CD14-positive monocyte (primary cell): ENCODE results near the gene ESPN. TPM values are rescaled to one million over a fixed set of nuclear protein-coding genes. Genes with fewer than 3 reads are reported as not detected.
"Not testable (repeated sequence)": the region's sequence is repeated elsewhere in the genome, so short reads cannot be mapped to it uniquely, and the experiment has no call there.

Source experiments
- DNase-seq, 3 donors: peaks; one replicate each; pipeline ENCODE4 v3.0.0-alpha.2; 2011 to 2022
- H2AFZ ChIP-seq: 2 replicates; pipeline ENCODE4 v1.6.0; 2012; ENCODE audit warnings: mild to moderate bottlenecking, low read depth, low read length, inconsistent platforms; ENCODE audit not compliant: insufficient read depth, poor library complexity, severe bottlenecking
- H3K27ac ChIP-seq, 2 donors: 1 replicate in 1 of 2; 2 replicates in 1 of 2; pipeline ENCODE4 v1.5.1; 2012 to 2013; ENCODE audit warnings: low read length in 2 of 2, control low read depth in 1 of 2, inconsistent platforms in 1 of 2, low read depth in 1 of 2, mild to moderate bottlenecking in 1 of 2
- H3K27me3 ChIP-seq, 2 donors: one replicate each; pipeline versions ENCODE4 v1.6.0 to v1.6.1; 2011 to 2013; ENCODE audit warnings: low read length in 2 of 2; ENCODE audit not compliant: control insufficient read depth in 2 of 2, insufficient read depth in 2 of 2
- H3K36me3 ChIP-seq, 2 donors: replicated peaks in 1 of 2; 1 replicate in 1 of 2; 2 replicates in 1 of 2; pipeline versions ENCODE4 v1.5.1 to v1.6.1; 2012 to 2013; ENCODE audit warnings: low read length in 2 of 2, control low read depth in 1 of 2, inconsistent platforms in 1 of 2, mild to moderate bottlenecking in 1 of 2; ENCODE audit not compliant: insufficient read depth in 2 of 2, control insufficient read depth in 1 of 2
- H3K4me1 ChIP-seq, 2 donors: 1 replicate in 1 of 2; 2 replicates in 1 of 2; pipeline versions ENCODE4 v1.5.1 to v1.6.1; 2012 to 2013; ENCODE audit warnings: low read length in 2 of 2, control low read depth in 1 of 2, inconsistent platforms in 1 of 2, mild to moderate bottlenecking in 1 of 2, moderate library complexity in 1 of 2; ENCODE audit not compliant: insufficient read depth in 2 of 2, control insufficient read depth in 1 of 2
- H3K4me2 ChIP-seq: replicated peaks from 2 replicates; pipeline ENCODE3; 2012; ENCODE audit warnings: low read length, moderate library complexity, mild to moderate bottlenecking; ENCODE audit not compliant: poor library complexity, severe bottlenecking; ENCODE audit errors: extremely low read depth
- H3K4me3 ChIP-seq, 3 experiments: fragments of 200-600 bp in 1 of 3; sonication (generic) in 1 of 3; replicated peaks in 1 of 3; 1 replicate in 2 of 3; 2 replicates in 1 of 3; pipeline ENCODE4 v1.5.1; 2011 to 2013; ENCODE audit warnings: low read length in 3 of 3, mild to moderate bottlenecking in 3 of 3, control low read depth in 2 of 3, low read depth in 2 of 3, inconsistent platforms in 1 of 3, moderate library complexity in 1 of 3
- H3K79me2 ChIP-seq: 2 replicates; pipeline ENCODE4 v1.6.0; 2012; ENCODE audit warnings: mild to moderate bottlenecking, control low read depth, inconsistent platforms, low read length, moderate library complexity; ENCODE audit not compliant: insufficient read depth
- H3K9ac ChIP-seq: 2 replicates; pipeline ENCODE4 v1.6.0; 2017; ENCODE audit warnings: low read length, mild to moderate bottlenecking; ENCODE audit not compliant: insufficient read depth, poor library complexity, severe bottlenecking
- H3K9me3 ChIP-seq, 2 donors: replicated peaks in 1 of 2; 1 replicate in 1 of 2; 2 replicates in 1 of 2; pipeline versions ENCODE4 v1.5.1 to v1.6.1; 2012 to 2013; ENCODE audit warnings: low read length in 2 of 2, control low read depth in 1 of 2; ENCODE audit not compliant: control insufficient read depth in 1 of 2, insufficient read depth in 1 of 2
- H4K20me1 ChIP-seq: 2 replicates; pipeline ENCODE4 v1.6.0; 2012; ENCODE audit warnings: mild to moderate bottlenecking, low read length, control low read depth, moderate library complexity; ENCODE audit not compliant: insufficient read depth
- H3K27ac Mint-ChIP-seq, 7 donors: one replicate each; pipeline ENCODE4 v1.8.0; 2020; ENCODE audit warnings: mild to moderate bottlenecking in 7 of 7, mixed read lengths in 7 of 7, moderate library complexity in 6 of 7, inconsistent platforms in 2 of 7
- H3K27me3 Mint-ChIP-seq, 3 donors: one replicate each; pipeline ENCODE4 v1.8.0; 2021 to 2022; ENCODE audit warnings: low read depth in 3 of 3, mild to moderate bottlenecking in 3 of 3, mixed read lengths in 3 of 3, moderate library complexity in 3 of 3, inconsistent platforms in 1 of 3
- H3K36me3 Mint-ChIP-seq, 2 donors: one replicate each; pipeline ENCODE4 v1.8.0; 2020; ENCODE audit warnings: mixed read lengths in 2 of 2, inconsistent platforms in 1 of 2, mild to moderate bottlenecking in 1 of 2
- H3K4me1 Mint-ChIP-seq: one replicate; pipeline ENCODE4 v1.8.0; 2020; ENCODE audit warnings: mild to moderate bottlenecking, mixed read lengths
- H3K4me3 Mint-ChIP-seq, 2 donors: one replicate each; pipeline ENCODE4 v1.8.0; 2020; ENCODE audit warnings: mild to moderate bottlenecking in 2 of 2, mixed read lengths in 2 of 2, moderate library complexity in 1 of 2
- H3K9me3 Mint-ChIP-seq, 7 donors: one replicate each; pipeline ENCODE4 v1.8.0; 2020 to 2022; ENCODE audit warnings: mixed read lengths in 7 of 7, mild to moderate bottlenecking in 6 of 7, moderate library complexity in 6 of 7, inconsistent platforms in 2 of 7
- WGBS: methylation state at CpG from one replicate; pipeline ENCODE4 v1.1.5; 2013; ENCODE audit warnings: missing lambda C conversion rate; ENCODE audit not compliant: insufficient coverage; 5-methylcytosine and 5-hydroxymethylcytosine counted together
- intact Hi-C, 2 donors: fragments of 100-400 bp; cut with micrococcal nuclease; formaldehyde crosslinking; loops; one replicate each; pipeline versions ENCODE4 v1.15.0 to v1.15.1; 2023
- polyA plus RNA-seq, 3 donors: library from polyadenylated mRNA; depleted of rRNA in 1 of 3; unstranded in 2 of 3; stranded (reverse) in 1 of 3; fragments of 300-500 nt in 2 of 3; fragments of >200 nt in 1 of 3; fragmentation: Illumina TruSeq in 2 of 3; gene quantifications; 1 replicate in 2 of 3; 2 replicates in 1 of 3; pipeline ENCODE4 v1.2.3, GENCODE V29; 2012 to 2021
- TF ChIP-seq, protein P1 (sequence below): fragments of 200-600 bp; IDR thresholded peaks from one replicate; pipeline ENCODE4 v1.8.0; 2022; ENCODE audit warnings: antibody characterized with exemption, mild to moderate bottlenecking

ESPN gene
- polyA plus RNA-seq, 3 donors, result not detected

DNA sequence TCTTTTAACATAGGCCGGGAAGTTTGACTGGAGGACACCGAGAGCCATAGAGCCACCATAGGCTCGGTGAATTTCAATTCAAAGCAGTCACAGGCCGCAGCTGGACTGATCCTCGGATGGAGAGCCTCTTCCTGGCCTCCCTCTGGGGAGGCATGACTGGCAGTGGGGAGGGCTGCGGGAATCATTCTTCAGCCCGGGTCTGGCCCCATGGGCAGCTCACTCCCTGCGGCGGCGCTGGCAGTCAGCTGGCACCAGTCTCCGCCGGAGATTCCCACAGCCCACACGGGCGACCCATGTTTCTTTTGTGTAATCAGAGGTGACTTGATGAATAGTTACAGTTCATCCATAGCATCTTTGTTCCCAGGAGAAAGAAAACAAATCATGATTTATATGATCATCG lies 10.6 kb downstream of the ESPN start:
- Histone ChIP-seq H3K36me3 (no peaks in the 10 kb centered on the region), H2AFZ (no peak overlapping the region), H3K79me2 (no peaks in the 10 kb centered on the region), H3K4me1 (peaks cover 0 to 3% of the 10 kb centered on the region in 2 donors), H3K27ac (no peak overlapping the region), H3K9me3 (no peaks in the 10 kb centered on the region), H3K4me2 (no peak overlapping the region), H3K4me3 (no peak overlapping the region), H3K9ac (no peak overlapping the region), H3K27me3 (peaks cover 2 to 14% of the 10 kb centered on the region in 2 donors), H4K20me1 (no peaks in the 10 kb centered on the region)
- Mint-ChIP-seq H3K4me3 (no peak overlapping the region), H3K27me3 (peaks cover 22 to 46% (median 22%) of the 10 kb centered on the region in 3 donors), H3K9me3 (peaks cover 0 to 5% (median 0%) of the 10 kb centered on the region in 7 donors), H3K27ac (no peak overlapping the region), H3K36me3 (no peaks in the 10 kb centered on the region), H3K4me1 (peaks cover 3% of the 10 kb centered on the region)
- TF ChIP-seq, protein P1, sequence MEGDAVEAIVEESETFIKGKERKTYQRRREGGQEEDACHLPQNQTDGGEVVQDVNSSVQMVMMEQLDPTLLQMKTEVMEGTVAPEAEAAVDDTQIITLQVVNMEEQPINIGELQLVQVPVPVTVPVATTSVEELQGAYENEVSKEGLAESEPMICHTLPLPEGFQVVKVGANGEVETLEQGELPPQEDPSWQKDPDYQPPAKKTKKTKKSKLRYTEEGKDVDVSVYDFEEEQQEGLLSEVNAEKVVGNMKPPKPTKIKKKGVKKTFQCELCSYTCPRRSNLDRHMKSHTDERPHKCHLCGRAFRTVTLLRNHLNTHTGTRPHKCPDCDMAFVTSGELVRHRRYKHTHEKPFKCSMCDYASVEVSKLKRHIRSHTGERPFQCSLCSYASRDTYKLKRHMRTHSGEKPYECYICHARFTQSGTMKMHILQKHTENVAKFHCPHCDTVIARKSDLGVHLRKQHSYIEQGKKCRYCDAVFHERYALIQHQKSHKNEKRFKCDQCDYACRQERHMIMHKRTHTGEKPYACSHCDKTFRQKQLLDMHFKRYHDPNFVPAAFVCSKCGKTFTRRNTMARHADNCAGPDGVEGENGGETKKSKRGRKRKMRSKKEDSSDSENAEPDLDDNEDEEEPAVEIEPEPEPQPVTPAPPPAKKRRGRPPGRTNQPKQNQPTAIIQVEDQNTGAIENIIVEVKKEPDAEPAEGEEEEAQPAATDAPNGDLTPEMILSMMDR, result no peak
- DNase-seq, result no peak
- WGBS, result 90% methylated on average over 7 of the region's 15 CpGs
- intact Hi-C loops, result no loop called here

DNA sequence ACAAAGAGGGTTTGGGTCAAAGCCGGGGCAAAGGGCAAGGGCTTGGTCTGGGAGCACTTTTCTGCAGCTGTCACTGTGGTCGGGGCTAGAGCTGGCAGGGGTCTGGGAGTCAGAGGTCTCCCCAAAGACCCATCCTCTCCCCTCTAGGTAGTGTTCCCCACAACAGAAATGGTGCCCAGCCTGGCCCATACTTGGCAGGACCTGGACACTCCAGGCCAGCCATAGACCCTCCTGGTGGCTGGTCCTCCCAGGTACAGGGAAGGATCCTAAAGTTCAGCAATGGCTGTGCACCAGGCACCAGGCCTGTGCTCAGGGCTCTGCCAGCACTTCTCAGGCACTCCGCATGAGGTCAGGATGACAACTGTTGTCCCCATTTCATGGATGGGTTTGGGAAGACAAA lies 11.0 kb downstream of the ESPN start:
- Mint-ChIP-seq H3K27me3 (peaks cover 21 to 46% (median 21%) of the 10 kb centered on the region in 3 donors), H3K27ac (no peak overlapping the region), H3K36me3 (no peaks in the 10 kb centered on the region), H3K4me3 (no peak overlapping the region), H3K9me3 (peaks cover 0 to 5% (median 0%) of the 10 kb centered on the region in 7 donors), H3K4me1 (peaks cover 3% of the 10 kb centered on the region)
- H4K20me1 ChIP-seq, result no peaks in the 10 kb centered on the region
- H3K36me3 ChIP-seq, result no peaks in the 10 kb centered on the region
- H3K4me1 ChIP-seq, result peaks cover 0 to 4% of the 10 kb centered on the region in 2 donors
- H3K4me3 ChIP-seq, result no peak overlapping the region
- H3K27me3 ChIP-seq, result peaks cover 2 to 15% of the 10 kb centered on the region in 2 donors
- no peaks in the 10 kb centered on the region for H3K9me3 ChIP-seq
- no peak overlapping the region for H3K4me2 ChIP-seq
- intact Hi-C loops, result no loop called here
- DNase-seq, result no peak
- H3K9ac ChIP-seq, result no peak overlapping the region
- TF ChIP-seq, protein P1, result no peak
- H3K79me2 ChIP-seq, result no peaks in the 10 kb centered on the region
- 100% methylated on average over 1 of the region's 3 CpGs for WGBS
- H3K27ac ChIP-seq, result no peak overlapping the region
- H2AFZ ChIP-seq, result no peak overlapping the region

DNA sequence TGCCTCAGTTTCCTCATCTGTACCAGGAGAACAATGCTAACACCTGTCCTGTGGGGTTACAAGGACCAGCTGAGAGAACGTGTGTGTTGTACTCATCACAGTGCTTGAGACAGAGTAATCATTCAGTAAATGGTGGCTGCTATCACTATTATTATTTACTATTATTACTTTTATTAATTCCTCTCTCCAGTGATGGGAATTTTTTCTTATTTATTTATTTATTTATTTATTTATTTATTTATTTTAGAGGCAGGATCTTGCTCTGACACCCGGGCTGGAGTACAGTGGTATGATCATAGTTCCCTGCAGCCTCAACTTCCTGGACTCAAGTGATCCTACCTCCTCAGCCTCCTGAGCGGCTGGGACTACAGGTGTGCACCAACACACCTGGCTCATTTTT lies 11.7 kb downstream of the ESPN start:
- H3K9me3 ChIP-seq, H3K4me2 ChIP-seq, H3K4me3 Mint-ChIP-seq, H3K27ac Mint-ChIP-seq, H3K79me2 ChIP-seq, H3K9me3 Mint-ChIP-seq, H3K9ac ChIP-seq, H4K20me1 ChIP-seq, H2AFZ ChIP-seq, H3K36me3 Mint-ChIP-seq, DNase-seq, H3K4me3 ChIP-seq, intact Hi-C loops, H3K4me1 Mint-ChIP-seq, H3K27ac ChIP-seq, H3K4me1 ChIP-seq, H3K36me3 ChIP-seq: not testable (repeated sequence)
- WGBS, result no CpG with 5 or more reads among the region's 3 CpGs
- H3K27me3 ChIP-seq, result peaks cover 6 to 20% of the 10 kb centered on the region in 2 donors
- peaks cover 21 to 46% (median 22%) of the 10 kb centered on the region in 3 donors for H3K27me3 Mint-ChIP-seq
